Stimulated activated naive CD4-positive, alpha-beta T cell (primary cell): Measurements from ENCODE around the gene LRCH3.

Source experiments
- DNase-seq, 6 experiments: peaks; one replicate each; lab custom pipeline; 2025; lab: John Stamatoyannopoulos, UW

LRCH3 gene

DNA sequence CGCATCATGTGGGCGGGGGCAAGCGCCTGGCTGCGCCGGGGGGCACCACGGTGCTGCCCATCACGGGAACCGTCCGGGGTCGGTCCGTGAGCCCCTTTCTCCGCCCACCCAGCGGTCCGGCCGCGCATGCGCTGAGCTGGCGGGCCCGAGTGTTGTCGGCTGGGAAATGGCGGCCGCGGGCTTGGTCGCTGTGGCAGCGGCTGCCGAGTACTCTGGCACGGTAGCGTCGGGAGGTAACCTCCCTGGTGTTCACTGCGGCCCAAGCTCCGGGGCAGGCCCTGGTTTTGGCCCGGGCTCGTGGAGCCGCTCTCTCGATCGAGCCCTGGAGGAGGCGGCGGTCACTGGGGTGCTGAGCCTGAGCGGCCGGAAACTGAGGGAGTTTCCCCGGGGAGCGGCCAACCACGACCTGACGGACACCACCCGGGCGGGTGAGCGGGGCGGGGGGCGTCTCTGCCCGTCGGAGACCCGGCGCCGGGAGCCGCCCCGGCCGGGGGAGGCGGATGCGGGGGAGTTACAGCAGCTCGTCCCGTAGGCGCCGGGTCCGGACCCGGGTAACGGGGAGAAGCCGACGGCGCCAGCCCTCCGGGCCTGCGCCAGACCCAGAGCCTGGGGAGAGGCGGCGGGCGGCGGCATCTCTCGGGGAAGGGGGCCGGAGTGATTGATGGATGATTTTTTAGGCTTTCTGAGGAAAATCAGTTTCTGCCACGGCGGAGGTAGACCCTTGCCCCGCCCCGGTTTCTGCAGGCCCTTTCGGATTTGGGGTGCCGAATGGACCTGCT lies at the start of gene LRCH3:
Gene LRCH3 (plus strand): TSS at position 142 of the 779 bp plus-strand sequence. CDS start 25 bp downstream, at position 167.
- peak; percentile 63 to 85 (median 76) for DNase-seq

DNA sequence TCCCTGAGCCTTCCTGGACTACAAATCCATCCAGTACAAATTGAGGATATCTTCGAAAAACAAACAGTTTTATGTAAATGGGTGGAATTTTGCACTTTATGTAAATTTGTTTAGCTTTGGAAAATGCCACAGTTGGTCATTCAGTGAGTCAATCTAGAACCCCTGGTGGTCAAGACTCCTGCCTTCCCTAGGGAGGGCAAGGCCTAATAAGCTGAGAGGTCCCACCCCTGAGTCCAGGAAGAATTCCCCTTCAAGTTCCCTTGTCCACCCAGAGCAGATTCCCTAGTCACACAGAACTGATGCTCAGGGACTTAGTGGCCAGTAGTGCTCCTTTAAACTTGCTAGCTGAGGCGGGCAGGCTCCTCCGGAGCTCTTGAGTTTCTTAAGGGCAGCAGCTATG lies 48.3 kb upstream of the LRCH3 start:
- DNase-seq, result no peak

DNA sequence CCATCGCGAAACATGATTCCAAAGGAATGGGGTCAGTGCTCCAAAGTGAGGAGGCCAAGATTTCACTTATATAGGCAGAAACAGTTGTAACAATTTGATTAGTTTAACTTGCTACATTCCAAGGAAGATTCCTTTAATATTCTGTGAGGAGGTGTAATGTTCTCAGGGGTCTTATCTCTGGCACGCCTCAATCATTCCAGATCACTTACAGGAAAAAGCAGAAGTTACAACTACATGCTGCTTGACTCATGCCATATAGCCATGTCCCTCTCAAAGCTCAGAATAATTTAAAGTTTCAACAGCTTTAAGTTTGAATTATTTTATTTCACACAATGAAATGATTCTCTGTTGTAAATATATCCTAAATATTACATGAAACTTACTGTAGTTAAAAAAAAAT lies 44.8 kb upstream of the LRCH3 start:
- no peak for DNase-seq

DNA sequence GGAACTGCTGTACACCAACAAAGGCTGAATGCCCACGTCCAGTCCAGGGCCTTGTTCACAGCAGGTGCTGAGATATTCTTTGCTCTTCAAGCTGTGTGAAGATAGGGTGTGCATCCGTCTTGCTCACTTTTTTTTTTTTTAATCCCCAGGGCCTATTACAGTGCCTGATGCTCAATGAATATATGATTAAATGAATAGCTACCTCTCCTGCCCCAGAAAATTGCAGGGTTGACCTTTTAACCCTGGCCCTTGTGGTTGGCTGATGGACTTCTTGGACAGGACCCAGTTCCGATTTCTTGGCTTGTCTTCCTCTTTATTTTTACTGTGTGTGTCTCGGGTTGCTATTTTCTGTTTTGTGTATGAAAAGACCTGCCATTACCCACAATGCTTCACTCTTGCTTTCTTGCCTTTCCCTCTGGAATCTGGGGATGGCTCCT lies 44.2 kb upstream of the LRCH3 start:
- DNase-seq, result no peak

DNA sequence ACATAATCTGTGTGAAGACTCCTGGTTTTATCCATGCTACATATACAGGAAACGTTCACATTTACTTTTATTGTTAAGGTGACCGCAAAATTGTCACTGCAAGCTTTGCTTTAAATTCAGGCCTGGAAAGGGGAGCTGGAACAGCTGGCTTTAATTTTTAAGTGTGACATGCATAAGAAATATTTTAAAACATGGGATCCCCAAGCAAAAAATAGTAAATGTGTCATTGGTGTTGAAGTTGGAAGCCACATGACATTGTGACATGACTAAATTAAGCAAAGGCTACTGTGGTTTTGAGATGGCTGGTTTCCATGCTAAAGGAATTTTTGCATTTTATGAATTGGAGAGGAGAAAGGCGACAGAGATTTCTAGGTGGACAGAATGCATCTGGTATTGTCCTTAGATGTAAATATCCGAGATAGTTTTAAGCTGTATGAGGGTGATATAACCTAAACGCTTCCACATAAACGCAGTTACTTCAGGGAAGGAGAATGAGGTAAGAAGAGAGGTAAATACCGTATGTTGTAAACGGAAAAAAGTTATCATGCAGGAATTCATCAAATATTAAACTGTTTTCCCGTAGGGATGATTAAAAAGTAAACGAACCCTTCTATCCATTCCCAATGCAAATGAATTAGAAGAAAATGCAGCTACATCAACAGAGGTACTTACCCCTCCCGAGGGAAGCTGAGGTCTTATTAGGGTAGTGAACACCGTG lies 42.3 kb upstream of the LRCH3 start:
- peak in 1 of 6 experiments; percentile 18 for DNase-seq

DNA sequence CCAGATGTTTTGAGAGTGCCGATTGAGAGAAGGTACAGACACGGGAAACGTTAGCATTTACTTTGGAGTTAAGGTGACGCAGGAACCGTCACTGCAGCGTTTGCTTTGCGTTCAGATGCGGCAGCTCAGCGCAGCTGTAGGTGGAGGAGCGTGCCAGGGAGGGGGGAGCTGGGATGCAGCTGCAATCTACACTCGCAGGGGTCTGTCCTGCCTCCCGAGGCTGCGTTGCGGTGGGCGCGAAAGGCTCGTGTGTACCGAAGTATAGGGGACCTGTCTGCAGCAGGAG lies 41.8 kb upstream of the LRCH3 start:
- DNase-seq, result peak; percentile 68 to 93 (median 86)

DNA sequence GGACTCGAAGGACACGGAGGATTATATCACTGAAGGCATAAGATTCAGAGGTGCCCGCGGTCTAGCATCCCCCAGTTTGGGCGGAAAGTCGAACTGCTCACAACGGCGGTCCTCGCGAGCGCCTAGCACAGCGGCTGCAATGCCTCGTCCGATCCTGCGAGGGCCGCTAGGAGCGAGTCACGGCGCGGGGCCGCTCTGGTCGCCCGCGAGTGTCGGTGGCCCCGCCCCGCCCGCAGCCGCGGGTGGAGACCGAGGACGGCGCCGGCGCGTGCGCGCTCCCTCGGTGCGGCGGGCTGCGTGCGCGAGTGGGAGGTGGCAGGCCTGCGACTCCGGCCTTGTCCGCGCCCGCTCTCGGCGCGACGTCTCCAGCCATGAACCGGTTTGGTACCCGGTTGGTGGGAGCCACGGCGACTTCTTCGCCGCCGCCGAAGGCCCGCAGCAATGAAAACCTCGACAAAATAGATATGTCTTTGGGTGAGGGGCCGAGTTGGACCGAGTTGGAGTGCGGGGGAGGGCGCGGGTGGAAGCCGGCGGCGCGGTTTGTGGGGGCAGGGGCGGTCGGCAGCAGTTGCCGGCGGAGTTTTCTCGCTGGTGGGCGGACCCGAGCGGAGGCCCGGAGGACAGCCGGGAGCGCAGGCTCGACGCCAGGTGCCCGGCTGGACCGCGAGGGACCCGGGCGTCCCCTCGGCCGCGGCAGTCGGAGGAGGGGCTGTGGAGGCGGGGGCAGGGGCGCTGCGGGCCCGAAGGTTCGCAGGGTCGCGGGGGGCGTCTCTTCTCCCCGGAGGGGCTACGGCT lies 41.3 kb upstream of the LRCH3 start, which contains the start of gene FYTTD1:
Gene FYTTD1 (plus strand): TSS at position 283 of the 795 bp plus-strand sequence. CDS start 89 bp downstream, at position 372.
- DNase-seq, result peak; percentile 77 to 93 (median 85)

DNA sequence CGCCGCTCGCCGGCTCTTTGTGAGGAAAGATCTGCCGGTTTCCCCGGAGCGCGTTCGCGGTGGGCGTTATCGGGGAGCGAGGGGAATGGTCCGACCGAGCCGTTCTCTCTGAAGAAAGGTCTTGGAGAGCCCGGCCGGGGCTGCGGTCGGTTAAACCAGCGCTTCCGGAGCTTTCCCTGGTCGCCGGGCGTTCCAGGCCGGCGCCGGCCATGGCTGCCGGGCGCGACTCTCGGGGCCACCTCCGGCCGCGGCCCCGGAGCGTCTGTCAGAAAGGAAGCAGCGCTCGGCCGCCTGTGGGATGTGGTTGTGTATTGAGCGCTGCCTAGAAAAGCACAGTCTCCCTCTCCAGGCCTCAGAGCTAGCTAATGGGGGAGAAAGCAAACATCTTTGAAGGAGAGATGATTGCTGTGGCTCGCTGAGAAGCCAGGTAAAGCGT lies 40.6 kb upstream of the LRCH3 start:
- peak; percentile 25 to 73 (median 47) for DNase-seq

DNA sequence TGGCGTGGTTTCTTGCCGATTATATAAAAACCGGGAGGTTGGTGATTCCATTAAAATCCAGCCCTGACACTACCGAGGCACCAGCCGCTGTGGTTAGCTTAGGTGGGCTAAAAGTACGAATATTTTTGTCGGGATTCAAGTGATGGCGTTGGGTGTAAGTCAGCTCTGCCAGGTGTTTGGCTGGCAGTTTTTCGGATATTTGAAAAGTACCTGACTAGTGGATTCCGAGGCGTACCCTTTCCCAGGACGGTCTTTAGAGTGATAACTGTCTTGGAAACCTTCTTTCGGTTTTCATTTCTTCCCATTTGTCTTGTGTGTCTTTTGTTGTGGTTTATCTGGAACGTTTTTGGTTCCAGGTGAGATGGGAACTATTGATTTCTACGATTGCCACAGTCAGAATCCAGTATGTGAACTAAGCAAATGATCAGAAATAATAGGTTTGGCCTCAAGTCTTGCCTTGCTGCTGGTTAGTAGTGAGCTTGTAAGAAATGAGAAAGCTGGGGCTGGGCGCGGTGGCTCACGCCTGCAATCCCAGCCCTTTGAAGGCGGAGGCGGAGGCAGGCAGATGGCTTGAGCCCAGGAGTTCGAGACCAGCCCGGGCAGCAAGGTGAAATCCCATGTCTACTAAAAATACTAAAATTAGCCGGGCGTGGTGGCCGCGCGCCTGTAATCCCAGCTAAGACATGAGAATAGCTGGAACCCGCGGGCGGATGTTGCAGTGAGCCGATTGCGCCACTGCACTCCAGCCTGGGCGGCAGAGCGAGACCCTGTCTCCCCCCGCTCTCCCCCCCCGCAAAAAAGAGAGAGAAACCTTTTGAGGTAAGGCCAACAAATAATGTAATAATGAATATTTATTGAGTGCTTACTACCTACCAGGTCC lies 40.0 kb upstream of the LRCH3 start:
- DNase-seq, result peak in 5 of 6 experiments; percentile 4 to 58 (median 20)

DNA sequence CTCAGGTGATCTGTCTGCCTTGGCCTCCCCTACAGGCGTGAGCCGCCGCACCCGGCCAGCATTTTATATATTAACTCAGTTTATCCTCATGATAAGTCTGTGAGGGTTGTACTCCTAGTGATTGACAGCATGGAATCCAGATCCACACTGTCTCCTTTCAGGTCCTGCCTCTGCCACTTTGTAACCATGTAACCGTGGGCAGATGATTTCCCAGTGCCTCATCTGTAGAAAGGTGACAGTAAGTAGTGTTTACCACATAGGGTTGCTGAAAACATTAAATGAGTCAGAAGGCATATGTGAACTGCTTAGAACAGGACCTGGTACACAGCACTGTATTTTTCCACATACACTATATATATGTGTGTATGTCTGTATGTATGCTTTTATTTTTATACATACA lies 38.9 kb upstream of the LRCH3 start:
- no peak for DNase-seq

DNA sequence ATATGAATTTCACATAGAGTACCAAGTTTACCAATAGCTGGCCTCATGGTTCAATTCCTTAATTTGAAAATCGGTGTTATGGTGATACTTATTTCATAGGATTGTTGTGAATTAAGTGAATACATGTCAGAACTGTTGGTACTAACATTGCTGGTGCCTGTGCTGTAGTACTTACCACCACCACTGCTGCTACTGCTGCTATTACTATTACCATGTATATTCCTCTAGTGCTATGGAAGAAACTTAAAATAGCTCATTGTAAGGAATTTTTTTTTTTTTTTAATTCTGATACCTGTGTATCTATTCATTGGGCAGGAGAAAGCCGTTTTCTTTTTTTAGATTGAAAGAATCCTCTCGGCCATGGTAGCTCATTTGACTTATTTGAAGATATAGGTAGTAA lies 37.8 kb upstream of the LRCH3 start:
- no peak for DNase-seq

DNA sequence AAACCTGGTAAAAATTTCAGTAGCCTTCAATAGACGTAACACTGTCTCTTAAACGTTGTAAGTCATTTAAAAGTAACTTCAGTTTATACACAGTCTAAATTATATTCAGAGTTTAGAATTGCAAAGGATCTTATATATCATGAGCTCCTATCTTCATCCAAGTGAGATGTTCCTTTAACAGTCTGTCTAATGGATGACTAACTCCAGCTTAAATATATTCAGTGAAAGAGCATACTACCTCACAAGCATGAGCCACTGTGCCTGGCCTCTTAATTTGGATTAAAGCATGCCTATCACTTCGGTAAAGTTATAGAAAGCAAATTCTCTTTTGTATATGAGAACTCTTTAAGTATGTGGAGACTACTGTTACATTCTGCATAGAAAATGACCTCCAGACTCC lies 34.4 kb upstream of the LRCH3 start:
- no peak for DNase-seq

DNA sequence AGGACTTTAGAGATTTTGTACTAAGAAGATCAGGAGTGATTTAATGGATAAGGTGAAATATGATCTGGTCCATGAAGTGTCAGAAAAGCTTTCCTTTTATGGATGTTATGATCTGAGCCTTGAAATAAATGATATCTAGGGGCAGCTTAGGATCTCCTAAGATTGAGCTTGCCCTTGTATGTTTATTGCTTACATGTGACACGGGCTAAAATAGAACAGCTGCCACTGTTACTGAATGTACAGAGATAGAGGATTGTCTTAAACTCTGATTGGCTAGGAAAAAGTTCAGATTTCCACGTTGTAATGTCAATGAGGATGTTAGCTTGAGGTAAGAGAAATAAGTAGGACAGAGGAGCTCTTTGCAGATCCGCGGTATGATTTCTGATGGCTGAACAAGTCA lies 32.5 kb upstream of the LRCH3 start:
- no peak for DNase-seq

DNA sequence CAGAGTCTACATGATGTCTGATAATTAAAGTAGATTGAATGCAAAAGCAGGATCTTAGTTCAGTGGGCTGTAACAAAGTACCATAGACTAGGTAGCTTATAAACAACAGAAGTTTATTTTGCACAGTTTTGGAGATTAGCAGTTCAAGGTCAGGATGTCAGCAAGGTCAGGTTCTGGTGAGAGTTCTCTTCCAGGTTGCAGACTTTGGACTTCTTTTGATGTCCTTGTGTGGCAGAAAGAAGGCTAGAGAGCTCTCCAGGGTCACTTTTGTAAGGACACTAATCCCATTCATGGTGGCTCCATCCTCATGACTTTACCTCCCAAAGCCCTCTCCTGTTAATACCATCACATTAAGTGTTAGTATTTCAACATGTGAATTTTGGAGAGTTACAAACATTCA lies 29.3 kb upstream of the LRCH3 start:
- DNase-seq, result no peak

DNA sequence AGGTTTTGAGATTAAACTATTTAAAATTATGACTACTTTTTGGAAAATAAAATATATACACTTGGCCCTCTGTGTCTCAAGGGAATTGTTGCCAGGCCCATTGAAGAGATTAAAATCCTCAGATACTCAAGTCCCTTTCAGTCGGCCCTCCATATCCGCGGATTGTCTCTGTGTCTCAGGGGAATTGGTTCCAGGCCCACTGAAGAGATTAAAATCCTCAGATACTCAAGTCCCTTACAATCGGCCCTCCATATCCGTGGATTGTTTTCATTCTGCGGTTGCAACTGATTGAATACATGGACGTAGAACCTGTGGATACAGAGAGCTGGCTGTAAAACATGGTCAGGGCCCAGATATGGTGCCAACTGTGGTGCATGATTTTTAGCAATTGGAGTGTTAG lies 15.7 kb upstream of the LRCH3 start:
- no peak for DNase-seq

DNA sequence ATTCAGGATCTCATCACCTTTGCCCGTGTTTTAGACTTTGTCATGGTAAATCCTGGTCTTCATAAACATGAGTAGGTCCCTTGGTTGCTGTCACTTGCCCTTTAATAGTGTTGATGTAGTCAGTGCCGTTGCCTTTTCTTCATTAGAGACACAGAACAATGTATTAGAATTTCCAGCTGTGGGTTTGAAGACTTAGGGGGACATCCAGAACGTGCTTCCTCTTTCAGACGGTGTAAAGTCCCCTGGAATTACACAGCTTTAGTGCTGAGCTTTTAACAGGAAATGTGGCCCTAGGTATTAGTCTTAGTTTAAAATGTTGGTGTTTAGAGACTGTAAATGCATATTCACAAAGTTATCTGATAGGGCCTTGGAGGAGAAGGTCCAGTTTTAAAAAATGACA lies 8.8 kb upstream of the LRCH3 start:
- no peak for DNase-seq

DNA sequence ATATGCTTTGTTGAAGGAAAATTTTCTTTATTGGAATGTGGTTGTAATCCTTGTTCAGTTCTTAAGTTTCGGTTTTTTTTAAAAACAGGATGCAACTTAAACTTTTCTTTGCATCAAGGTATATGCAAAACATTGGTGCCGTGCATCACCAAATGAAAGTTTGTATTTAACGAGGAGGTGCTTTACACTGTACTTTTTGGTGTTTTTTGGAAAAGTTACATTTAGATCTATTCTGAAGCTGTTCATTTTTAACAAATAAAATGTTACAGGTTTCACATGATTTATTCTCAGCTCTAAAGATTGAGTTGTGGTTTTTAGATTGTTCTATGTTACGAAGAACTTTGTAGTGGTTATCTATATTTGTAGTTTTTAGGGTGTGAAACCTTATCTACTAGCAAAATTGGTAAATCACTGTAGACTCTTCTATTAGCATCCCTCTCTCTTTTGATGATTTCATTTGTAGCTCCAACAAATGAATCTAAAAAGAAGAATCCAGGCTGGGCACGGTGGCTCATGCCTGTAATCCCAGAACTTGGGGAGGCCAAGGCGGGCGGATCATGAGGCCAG lies 7.0 kb upstream of the LRCH3 start:
- no peak for DNase-seq

DNA sequence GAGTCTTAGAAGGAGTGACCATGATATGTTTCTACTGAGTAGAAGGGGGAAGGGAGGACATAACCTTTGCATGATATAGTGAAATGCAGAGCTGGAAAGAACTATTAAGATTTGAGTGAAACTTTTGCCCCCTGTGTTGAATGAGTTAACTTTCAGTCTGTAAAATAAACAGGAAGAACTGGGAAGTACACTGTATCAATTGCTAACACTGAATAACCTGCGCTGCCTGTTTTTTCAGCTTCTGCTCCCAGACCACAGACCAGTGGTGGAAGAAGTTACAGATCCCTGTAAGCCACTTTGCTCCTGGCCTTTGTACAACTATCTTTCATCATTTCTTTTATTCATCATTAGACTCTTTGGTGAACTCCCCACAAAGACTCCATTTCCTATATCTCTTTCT lies 3.6 kb upstream of the LRCH3 start:
- DNase-seq, result no peak

DNA sequence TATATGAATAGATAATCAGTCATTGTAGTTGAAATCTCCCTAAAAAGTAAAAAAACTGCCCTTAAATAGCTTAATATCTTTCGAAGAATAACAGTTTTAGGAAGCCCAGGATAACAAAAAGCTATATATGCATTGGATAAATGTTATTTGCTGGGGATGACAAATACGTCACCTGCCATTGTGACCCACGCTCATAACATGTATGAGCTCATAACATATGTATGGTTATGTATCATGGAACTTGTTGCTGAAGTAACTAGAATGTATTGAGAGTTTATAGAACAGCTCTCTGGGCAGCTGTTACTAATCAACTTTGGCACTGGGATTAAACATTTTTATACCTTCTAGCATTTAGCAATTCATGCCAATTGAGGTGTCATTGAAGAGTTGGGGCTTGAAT lies 1.7 kb upstream of the LRCH3 start:
- DNase-seq, result no peak

DNA sequence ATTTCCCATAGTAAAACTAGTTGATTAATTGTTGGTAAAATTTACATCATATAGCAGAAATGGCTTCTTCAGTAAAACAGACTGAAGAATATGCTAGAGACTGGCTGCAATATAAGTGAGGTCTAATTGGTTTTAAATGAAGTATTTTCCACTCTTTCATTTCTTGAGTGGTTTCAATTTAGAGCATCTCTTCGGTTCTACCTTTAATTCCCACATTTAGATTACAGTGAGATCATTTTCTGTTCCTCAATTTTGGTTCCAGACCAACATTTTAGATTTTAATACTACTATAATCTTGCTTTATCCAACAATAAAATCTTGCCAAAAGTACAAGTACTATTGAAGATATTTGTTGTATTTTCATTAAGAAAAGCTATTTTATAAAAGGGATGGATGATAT lies 1.0 kb upstream of the LRCH3 start:
- no peak for DNase-seq
